ENCODE data around the gene TEX13D. TPM values are rescaled to one million over a fixed set of nuclear protein-coding genes. Genes with fewer than 3 reads are reported as not detected.

Gene TEX13D
- total and polyA plus RNA-seq, 3 donors from 2014 or later = 3.3 to 8.2 (median 6.7) TPM

DNA sequence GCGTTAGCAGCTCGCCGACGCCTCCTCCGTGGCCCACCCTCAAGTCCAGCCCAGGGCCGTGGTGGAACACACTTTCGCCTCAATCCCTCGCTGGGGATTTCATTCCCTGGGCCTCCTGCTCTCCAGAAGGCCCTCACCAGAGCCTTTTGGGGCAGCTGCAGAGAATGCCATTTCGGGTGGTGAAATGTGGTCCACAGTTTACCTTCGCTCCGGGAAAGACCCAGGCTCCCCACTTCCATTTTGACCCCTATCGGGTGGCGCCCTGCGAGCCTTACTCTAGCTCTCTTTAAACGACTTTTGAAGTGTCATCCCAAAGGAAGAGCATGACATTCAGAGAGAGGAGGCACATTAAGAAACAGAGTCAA is 14.4 kb downstream of the TEX13D start:
- no peaks in the 10 kb centered on the region for H3K9me3 ChIP-seq
- intact Hi-C loops (cut with DNase I; ENCODE audit: low total_unique reads) = no loop called here
- H3K27me3 ChIP-seq = no peaks in the 10 kb centered on the region
- no peaks in the 10 kb centered on the region for H3K36me3 ChIP-seq (ENCODE audit: low read depth, missing control alignments)
- H3K4me1 ChIP-seq = no peaks in the 10 kb centered on the region
- no peak for TF ChIP-seq POLR2A (IDR thresholded peaks at IDR 0.05)
- TF ChIP-seq, protein P1, sequence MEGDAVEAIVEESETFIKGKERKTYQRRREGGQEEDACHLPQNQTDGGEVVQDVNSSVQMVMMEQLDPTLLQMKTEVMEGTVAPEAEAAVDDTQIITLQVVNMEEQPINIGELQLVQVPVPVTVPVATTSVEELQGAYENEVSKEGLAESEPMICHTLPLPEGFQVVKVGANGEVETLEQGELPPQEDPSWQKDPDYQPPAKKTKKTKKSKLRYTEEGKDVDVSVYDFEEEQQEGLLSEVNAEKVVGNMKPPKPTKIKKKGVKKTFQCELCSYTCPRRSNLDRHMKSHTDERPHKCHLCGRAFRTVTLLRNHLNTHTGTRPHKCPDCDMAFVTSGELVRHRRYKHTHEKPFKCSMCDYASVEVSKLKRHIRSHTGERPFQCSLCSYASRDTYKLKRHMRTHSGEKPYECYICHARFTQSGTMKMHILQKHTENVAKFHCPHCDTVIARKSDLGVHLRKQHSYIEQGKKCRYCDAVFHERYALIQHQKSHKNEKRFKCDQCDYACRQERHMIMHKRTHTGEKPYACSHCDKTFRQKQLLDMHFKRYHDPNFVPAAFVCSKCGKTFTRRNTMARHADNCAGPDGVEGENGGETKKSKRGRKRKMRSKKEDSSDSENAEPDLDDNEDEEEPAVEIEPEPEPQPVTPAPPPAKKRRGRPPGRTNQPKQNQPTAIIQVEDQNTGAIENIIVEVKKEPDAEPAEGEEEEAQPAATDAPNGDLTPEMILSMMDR (IDR thresholded peaks at IDR 0.05) = no peak
- no peak overlapping the region for H3K27ac ChIP-seq
- DNase-seq = no peak
- no peak overlapping the region for H3K4me3 ChIP-seq
- WGBS, 2 donors = 72 to 78% methylated on average over 8 to 15 of the region's 15 CpGs

DNA sequence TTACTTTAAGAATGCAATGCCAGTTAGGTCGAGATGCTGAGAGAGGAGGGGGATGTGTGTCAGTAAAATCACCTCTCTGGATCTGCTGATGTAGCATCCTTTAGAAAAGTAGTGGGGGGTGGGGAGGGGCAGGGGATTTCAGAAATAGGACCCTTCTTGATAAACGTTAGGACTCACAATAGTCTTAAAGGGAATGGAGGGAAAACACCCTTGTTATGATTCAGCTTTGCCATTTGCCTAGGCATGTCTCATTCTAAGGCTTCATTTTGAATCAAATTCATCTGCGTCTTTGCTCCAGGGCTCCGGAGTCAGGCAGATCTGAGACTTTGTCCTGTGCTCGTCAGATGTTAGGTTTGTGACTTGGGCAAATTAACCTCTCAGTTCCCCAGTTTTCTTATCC is 14.8 kb downstream of the TEX13D start:
- TF ChIP-seq, protein P1 (IDR thresholded peaks at IDR 0.05) = no peak
- TF ChIP-seq POLR2A (IDR thresholded peaks at IDR 0.05) = no peak
- 40 to 42% methylated on average over 5 of the region's 5 CpGs for WGBS, 2 donors
- Histone ChIP-seq H3K4me3 (no peak overlapping the region), H3K27me3 (no peaks in the 10 kb centered on the region), H3K9me3 (no peaks in the 10 kb centered on the region), H3K4me1 (no peaks in the 10 kb centered on the region), H3K36me3 (ENCODE audit: low read depth, missing control alignments) (no peaks in the 10 kb centered on the region), H3K27ac (no peak overlapping the region)
- DNase-seq = no peak
- intact Hi-C loops (cut with DNase I; ENCODE audit: low total_unique reads) = no loop called here

DNA sequence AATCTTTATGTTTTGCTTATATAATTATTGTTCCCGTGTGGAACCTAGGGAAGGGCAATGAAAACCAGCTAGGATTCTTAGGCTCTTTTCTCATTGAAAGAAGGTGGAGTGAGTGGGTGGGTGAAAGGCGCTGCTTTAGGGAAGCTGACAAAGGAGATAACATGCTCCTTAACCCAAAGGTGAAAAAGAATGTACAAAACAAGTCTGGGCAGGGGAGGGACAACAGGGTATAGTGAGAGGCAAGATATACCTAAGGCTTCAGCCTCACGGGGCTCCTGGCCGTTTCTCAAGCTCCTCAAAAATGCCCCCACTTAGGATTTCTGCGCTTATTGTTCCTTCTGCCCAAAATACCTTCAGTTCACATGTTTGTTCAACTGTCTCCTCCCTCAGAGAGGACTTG is 15.7 kb downstream of the TEX13D start:
- H3K36me3 ChIP-seq (ENCODE audit: low read depth, missing control alignments) = no peaks in the 10 kb centered on the region

DNA sequence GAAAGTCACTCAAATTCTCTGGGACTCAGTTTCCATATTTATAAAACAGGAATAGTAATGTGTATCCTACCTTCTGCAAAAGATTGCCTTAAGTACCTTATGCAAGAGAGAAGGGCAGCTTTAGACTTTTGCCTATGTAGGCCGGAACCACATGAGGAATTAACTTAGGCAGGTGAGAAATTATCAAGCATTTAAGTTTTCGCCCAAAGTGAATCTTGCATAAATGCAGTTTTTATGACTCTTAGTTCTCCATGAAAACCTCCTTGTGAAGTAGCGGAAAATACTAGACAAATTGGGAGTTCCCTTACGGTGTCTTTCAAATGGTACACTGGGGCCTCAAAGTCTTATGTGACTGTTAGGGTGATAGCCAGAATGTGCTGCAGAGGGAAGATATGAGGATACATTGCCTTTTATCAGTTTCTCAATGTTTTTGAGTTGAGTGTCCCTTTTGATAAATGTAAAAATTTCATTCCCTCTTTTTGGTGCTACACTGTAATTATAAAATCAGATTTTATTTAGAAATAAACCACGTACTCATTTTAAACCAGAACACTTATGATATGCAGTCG is 16.5 kb downstream of the TEX13D start:
- no peaks in the 10 kb centered on the region for H3K4me1 ChIP-seq
- no peak for DNase-seq
- WGBS, 2 donors = 84 to 95% methylated on average over 6 of the region's 6 CpGs
- H3K27me3 ChIP-seq = no peaks in the 10 kb centered on the region
- H3K4me3 ChIP-seq = no peak overlapping the region
- TF ChIP-seq POLR2A (IDR thresholded peaks at IDR 0.05) = no peak
- TF ChIP-seq, protein P1 (IDR thresholded peaks at IDR 0.05) = no peak
- intact Hi-C loops (cut with DNase I; ENCODE audit: low total_unique reads) = no loop called here
- H3K36me3 ChIP-seq (ENCODE audit: low read depth, missing control alignments) = no peaks in the 10 kb centered on the region
- H3K27ac ChIP-seq = no peak overlapping the region
- H3K9me3 ChIP-seq = no peaks in the 10 kb centered on the region

More for the DNA sequence above, 15.7 kb downstream of the TEX13D start:
- Histone ChIP-seq H3K4me3 (no peak overlapping the region), H3K27ac (no peak overlapping the region), H3K4me1 (no peaks in the 10 kb centered on the region), H3K27me3 (no peaks in the 10 kb centered on the region), H3K9me3 (no peaks in the 10 kb centered on the region)
- intact Hi-C loops (cut with DNase I; ENCODE audit: low total_unique reads) = no loop called here
- DNase-seq = no peak
- TF ChIP-seq POLR2A (IDR thresholded peaks at IDR 0.05) = no peak
- TF ChIP-seq, protein P1 (IDR thresholded peaks at IDR 0.05) = no peak
- WGBS, 2 donors = 72 to 83% methylated on average over 3 to 5 of the region's 5 CpGs

DNA sequence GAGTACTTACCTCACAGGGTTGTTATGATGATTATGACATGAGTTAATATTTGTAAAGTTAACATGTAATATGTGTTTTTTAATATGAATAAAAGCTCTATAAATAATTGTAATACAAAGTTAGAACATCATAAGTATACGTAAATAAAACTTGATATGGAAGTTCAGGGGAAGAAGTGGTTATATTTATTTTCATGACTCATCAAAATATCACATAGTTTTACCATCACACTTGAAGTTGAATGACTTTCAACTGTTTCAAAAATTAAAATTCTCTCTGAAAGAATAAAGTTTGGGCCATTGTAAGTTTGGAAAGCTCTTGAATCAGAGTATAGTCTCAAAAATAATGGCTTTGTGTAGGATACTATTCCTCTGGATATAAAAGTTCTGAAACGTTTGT is 22.2 kb downstream of the TEX13D start:
- Histone ChIP-seq H3K4me1 (no peaks in the 10 kb centered on the region), H3K36me3 (ENCODE audit: low read depth, missing control alignments) (no peaks in the 10 kb centered on the region), H3K9me3 (no peaks in the 10 kb centered on the region), H3K4me3 (no peak overlapping the region), H3K27ac (no peak overlapping the region), H3K27me3 (no peaks in the 10 kb centered on the region)
- WGBS, 2 donors = 80 to 84% methylated on average over 2 of the region's 2 CpGs
- TF ChIP-seq POLR2A (IDR thresholded peaks at IDR 0.05) = no peak
- TF ChIP-seq, protein P1 (IDR thresholded peaks at IDR 0.05) = no peak
- DNase-seq = no peak
- intact Hi-C loops (cut with DNase I; ENCODE audit: low total_unique reads) = no loop called here

Measured in testis (tissue), 3 donors.